HEK293 (cell line): ENCODE data around the gene STMN1.

ENCODE experiments used
- CTCF ChIA-PET: fragments of 350-600 bp; formaldehyde crosslinking; extraction: SDS; loops from one replicate; lab custom pipeline; 2021; ENCODE audit warnings: antibody characterized with exemption; lab: Yijun Ruan, JAX
- POLR2A ChIA-PET: fragments of 300-600 bp; formaldehyde crosslinking; extraction: SDS; loops from one replicate; lab custom pipeline; 2020; ENCODE audit warnings: antibody characterized with exemption, inconsistent platforms; lab: Yijun Ruan, JAX
- H3K27ac ChIP-seq: fragments of 200-500 bp; sonication (Bioruptor generic); 2 replicates; pipeline ENCODE4 v1.5.1; 2014; ENCODE audit warnings: low read depth, low read length, control low read depth, inconsistent platforms; ENCODE audit errors: extremely low read depth
- H3K36me3 ChIP-seq, 2 experiments: fragments of 200-500 bp in 1 of 2; sonication (Bioruptor generic) in 1 of 2; 1 replicate in 1 of 2; 2 replicates in 1 of 2; pipeline ENCODE4 v1.5.1; 2014 to 2017; ENCODE audit warnings: inconsistent platforms in 2 of 2, low read length in 2 of 2; ENCODE audit not compliant: control insufficient read depth in 2 of 2, insufficient read depth in 1 of 2
- H3K4me1 ChIP-seq: fragments of 200-500 bp; sonication (Bioruptor generic); 2 replicates; pipeline ENCODE4 v1.5.1; 2014; ENCODE audit warnings: mild to moderate bottlenecking, low read length, inconsistent platforms; ENCODE audit not compliant: control insufficient read depth, insufficient read depth
- H3K4me3 ChIP-seq: 2 replicates; pipeline ENCODE4 v1.5.1; 2011; ENCODE audit warnings: low read depth, mild to moderate bottlenecking, control low read depth, low read length, moderate library complexity
- H3K9me3 ChIP-seq: fragments of 200-500 bp; sonication (Bioruptor generic); 2 replicates; pipeline ENCODE4 v1.5.1; 2014; ENCODE audit warnings: low read depth, low read length, inconsistent platforms; ENCODE audit not compliant: control insufficient read depth, insufficient read depth
- MZF1 ChIP-seq: fragments of 450-650 bp; formaldehyde crosslinking; IDR thresholded peaks from 2 replicates; pipeline ENCODE4 v1.5.1; 2017; ENCODE audit warnings: missing biosample characterization, missing genetic modification characterization, borderline replicate concordance
- PRDM4 ChIP-seq: fragments of 450-650 bp; formaldehyde crosslinking; IDR thresholded peaks from 2 replicates; pipeline ENCODE4 v1.5.1; 2017; ENCODE audit warnings: missing biosample characterization, missing genetic modification characterization
- RBAK ChIP-seq: fragments of 450-650 bp; formaldehyde crosslinking; IDR thresholded peaks from 2 replicates; pipeline ENCODE4 v1.5.1; 2016; ENCODE audit warnings: missing biosample characterization, missing genetic modification characterization
- SP3 ChIP-seq: fragments of 450-650 bp; formaldehyde crosslinking; IDR thresholded peaks from 2 replicates; pipeline ENCODE4 v1.5.1; 2016; ENCODE audit warnings: missing biosample characterization, missing genetic modification characterization
- ZBTB26 ChIP-seq: fragments of 450-650 bp; formaldehyde crosslinking; optimal IDR thresholded peaks from 2 replicates; pipeline ENCODE3; 2016; ENCODE audit warnings: missing biosample characterization, mild to moderate bottlenecking, missing genetic modification characterization
- ZIC2 ChIP-seq: fragments of 450-650 bp; formaldehyde crosslinking; IDR thresholded peaks from 2 replicates; pipeline ENCODE4 v1.5.1; 2016; ENCODE audit warnings: missing biosample characterization, missing genetic modification characterization
- ZNF24 ChIP-seq: fragments of 450-650 bp; formaldehyde crosslinking; IDR thresholded peaks from 2 replicates; pipeline ENCODE4 v1.5.1; 2016; ENCODE audit warnings: missing biosample characterization, missing genetic modification characterization
- ZNF350 ChIP-seq: fragments of 450-650 bp; formaldehyde crosslinking; IDR thresholded peaks from 2 replicates; pipeline ENCODE4 v1.5.0; 2017; ENCODE audit warnings: missing biosample characterization, mild to moderate bottlenecking, missing genetic modification characterization
- ZNF530 ChIP-seq: fragments of 450-650 bp; formaldehyde crosslinking; IDR thresholded peaks from 2 replicates; pipeline ENCODE4 v1.5.1; 2016; ENCODE audit warnings: low read depth, missing biosample characterization, missing genetic modification characterization
- ZNF544 ChIP-seq: fragments of 450-650 bp; formaldehyde crosslinking; IDR thresholded peaks from 2 replicates; pipeline ENCODE4 v1.5.0; 2017; ENCODE audit warnings: missing biosample characterization, missing genetic modification characterization
- ZNF76 ChIP-seq: fragments of 450-650 bp; formaldehyde crosslinking; IDR thresholded peaks from 2 replicates; pipeline ENCODE4; 2016; ENCODE audit warnings: low read depth, missing biosample characterization, missing genetic modification characterization, borderline replicate concordance
- ZNF785 ChIP-seq: fragments of 450-650 bp; formaldehyde crosslinking; IDR thresholded peaks from 2 replicates; pipeline ENCODE4 v1.5.1; 2016; ENCODE audit warnings: missing biosample characterization, missing genetic modification characterization
- ZNF837 ChIP-seq: fragments of 450-650 bp; formaldehyde crosslinking; IDR thresholded peaks from 2 replicates; pipeline ENCODE4 v1.5.1; 2016; ENCODE audit warnings: missing biosample characterization, missing genetic modification characterization
- ZSCAN4 ChIP-seq: fragments of 450-650 bp; formaldehyde crosslinking; IDR thresholded peaks from 2 replicates; pipeline ENCODE4 v1.5.1; 2017; ENCODE audit warnings: missing biosample characterization, missing genetic modification characterization
- TF ChIP-seq, protein P1 (sequence below): fragments of 450-650 bp; formaldehyde crosslinking; IDR thresholded peaks from 2 replicates; pipeline ENCODE4 v1.5.1; 2016; ENCODE audit warnings: missing biosample characterization, missing genetic modification characterization, low read depth
- TF ChIP-seq, protein P2 (sequence below): fragments of 450-650 bp; formaldehyde crosslinking; IDR thresholded peaks from 2 replicates; pipeline ENCODE4 v1.5.1; 2016; ENCODE audit warnings: missing biosample characterization, missing genetic modification characterization
- TF ChIP-seq, protein P3 (sequence below): fragments of 450-650 bp; formaldehyde crosslinking; IDR thresholded peaks from 2 replicates; pipeline ENCODE4 v1.5.1; 2017; ENCODE audit warnings: missing biosample characterization, mild to moderate bottlenecking, missing genetic modification characterization, moderate library complexity

STMN1 gene

GRCh38 chr1:25927521-25928265, 21.5 kb upstream of the STMN1 start:
- ChIA-PET POLR2A (interaction anchor here (1.2 kb wide), 1 partner anchor 22 kb away, joined by 4 read pairs; no protein-coding TSS in a partner anchor), CTCF (interaction anchor here (0.5 kb wide), 1 partner anchor 70 kb away, joined by 3 read pairs; the partner anchor contains the start of gene PAFAH2)
- H3K4me1 ChIP-seq = 0 out of 2 replicates have a peak, but pooled peaks cover 4% of the 10 kb centered on the region
- no peak overlapping the region for H3K27ac ChIP-seq
- no peak overlapping the region for H3K4me3 ChIP-seq
- TF ChIP-seq PRDM4 (tag by site-specific recombination) (peak; percentile 48; the same call in 1 of the 2 replicates), ZNF785 (tag by site-specific recombination) (no peak)
- H3K36me3 ChIP-seq = no peaks in the 10 kb centered on the region
- H3K9me3 ChIP-seq = no peaks in the 10 kb centered on the region

DNA sequence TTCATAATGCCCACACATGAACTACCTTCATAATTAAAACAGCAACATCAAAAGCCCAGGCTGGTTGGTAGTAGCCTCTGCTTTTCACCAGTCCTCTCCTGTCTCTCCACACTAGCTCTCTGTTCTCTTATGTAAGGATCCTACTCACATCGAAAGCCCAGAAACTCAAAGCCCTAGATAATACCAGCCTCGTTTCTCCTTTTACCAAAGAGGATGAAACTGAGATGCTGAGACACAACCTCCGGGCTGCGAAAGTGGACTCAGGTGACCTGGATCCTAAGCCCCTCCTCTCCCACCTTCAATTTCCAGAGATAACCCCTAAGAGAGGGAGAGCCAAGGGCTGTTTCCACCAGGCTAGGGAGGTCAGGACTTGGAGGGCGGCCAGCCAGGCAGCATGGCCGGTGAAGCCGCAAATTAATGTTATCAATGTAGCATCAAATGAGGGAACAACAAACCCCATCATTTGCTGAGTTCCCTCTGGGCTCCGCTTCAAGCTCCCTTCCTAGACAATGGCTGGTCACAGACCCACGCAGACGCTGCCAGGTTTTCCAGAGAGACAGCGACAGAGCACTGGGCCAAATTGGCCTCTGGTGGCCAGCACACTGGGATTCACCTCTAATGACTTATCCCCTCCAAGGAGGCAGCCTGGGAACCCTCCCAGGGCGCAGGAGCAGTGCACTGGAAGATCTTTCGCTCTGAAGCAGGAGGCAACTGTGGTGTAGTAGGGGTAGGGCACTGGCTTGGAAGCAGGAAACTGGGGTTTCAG, 20.7 kb upstream of the STMN1 start:
- ChIA-PET CTCF (interaction anchor here (0.8 kb wide), 1 partner anchor 33 kb away, joined by 3 read pairs; no protein-coding TSS in a partner anchor), POLR2A (interaction anchor here (1.2 kb wide), 1 partner anchor 21 kb away, joined by 4 read pairs; no protein-coding TSS in a partner anchor)

DNA sequence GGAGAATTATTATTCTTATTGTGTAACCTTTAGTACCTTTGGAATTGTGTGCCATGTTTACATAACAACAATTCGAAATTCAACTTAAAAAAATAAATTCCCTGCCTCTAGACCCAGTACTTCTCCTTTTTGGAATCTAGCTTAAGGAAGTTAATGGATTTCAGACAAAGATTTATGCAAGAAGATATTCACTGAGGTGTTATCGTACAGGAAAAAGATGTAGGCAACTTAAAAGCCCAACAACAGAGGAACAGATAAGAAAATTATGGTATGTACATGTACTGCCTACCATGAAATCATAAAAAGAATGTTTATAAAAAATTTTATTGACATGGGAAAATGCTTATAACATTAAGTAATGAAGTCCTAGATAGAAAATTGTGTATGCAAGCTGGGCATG, 18.2 kb upstream of the STMN1 start:
- ChIA-PET CTCF (interaction anchor here (1.3 kb wide), 1 partner anchor 29 kb away, joined by 3 read pairs; no protein-coding TSS in a partner anchor), POLR2A (no interaction called here)
- no peak overlapping the region for H3K27ac ChIP-seq
- H3K4me1 ChIP-seq = peaks cover 8% of the 10 kb centered on the region; the same call in 1 of the 2 replicates
- H3K36me3 ChIP-seq = no peaks in the 10 kb centered on the region
- no peaks in the 10 kb centered on the region for H3K9me3 ChIP-seq
- no peak overlapping the region for H3K4me3 ChIP-seq
- TF ChIP-seq, protein P1, sequence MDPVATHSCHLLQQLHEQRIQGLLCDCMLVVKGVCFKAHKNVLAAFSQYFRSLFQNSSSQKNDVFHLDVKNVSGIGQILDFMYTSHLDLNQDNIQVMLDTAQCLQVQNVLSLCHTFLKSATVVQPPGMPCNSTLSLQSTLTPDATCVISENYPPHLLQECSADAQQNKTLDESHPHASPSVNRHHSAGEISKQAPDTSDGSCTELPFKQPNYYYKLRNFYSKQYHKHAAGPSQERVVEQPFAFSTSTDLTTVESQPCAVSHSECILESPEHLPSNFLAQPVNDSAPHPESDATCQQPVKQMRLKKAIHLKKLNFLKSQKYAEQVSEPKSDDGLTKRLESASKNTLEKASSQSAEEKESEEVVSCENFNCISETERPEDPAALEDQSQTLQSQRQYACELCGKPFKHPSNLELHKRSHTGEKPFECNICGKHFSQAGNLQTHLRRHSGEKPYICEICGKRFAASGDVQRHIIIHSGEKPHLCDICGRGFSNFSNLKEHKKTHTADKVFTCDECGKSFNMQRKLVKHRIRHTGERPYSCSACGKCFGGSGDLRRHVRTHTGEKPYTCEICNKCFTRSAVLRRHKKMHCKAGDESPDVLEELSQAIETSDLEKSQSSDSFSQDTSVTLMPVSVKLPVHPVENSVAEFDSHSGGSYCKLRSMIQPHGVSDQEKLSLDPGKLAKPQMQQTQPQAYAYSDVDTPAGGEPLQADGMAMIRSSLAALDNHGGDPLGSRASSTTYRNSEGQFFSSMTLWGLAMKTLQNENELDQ = no peak
- TF ChIP-seq, protein P2, sequence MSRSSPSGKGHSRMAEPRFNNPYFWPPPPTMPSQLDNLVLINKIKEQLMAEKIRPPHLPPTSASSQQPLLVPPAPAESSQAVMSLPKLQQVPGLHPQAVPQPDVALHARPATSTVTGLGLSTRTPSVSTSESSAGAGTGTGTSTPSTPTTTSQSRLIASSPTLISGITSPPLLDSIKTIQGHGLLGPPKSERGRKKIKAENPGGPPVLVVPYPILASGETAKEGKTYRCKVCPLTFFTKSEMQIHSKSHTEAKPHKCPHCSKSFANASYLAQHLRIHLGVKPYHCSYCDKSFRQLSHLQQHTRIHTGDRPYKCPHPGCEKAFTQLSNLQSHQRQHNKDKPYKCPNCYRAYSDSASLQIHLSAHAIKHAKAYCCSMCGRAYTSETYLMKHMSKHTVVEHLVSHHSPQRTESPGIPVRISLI = peak; percentile 75; the same call in 1 of the 2 replicates
- no peak for TF ChIP-seq ZIC2 (tag by site-specific recombination)
- TF ChIP-seq, protein P3, sequence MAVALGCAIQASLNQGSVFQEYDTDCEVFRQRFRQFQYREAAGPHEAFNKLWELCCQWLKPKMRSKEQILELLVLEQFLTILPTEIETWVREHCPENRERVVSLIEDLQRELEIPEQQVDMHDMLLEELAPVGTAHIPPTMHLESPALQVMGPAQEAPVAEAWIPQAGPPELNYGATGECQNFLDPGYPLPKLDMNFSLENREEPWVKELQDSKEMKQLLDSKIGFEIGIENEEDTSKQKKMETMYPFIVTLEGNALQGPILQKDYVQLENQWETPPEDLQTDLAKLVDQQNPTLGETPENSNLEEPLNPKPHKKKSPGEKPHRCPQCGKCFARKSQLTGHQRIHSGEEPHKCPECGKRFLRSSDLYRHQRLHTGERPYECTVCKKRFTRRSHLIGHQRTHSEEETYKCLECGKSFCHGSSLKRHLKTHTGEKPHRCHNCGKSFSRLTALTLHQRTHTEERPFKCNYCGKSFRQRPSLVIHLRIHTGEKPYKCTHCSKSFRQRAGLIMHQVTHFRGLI = 0 out of 2 replicates have a peak, but pooled peaks have one; percentile 23
- no peak for TF ChIP-seq ZNF350 (tag by site-specific recombination)
- no peak for TF ChIP-seq SP3
- no peak for TF ChIP-seq ZSCAN4

More for the DNA sequence above, 20.7 kb upstream of the STMN1 start:
- H3K4me1 ChIP-seq = peaks cover 6% of the 10 kb centered on the region; the same call in 1 of the 2 replicates
- no peak overlapping the region for H3K4me3 ChIP-seq
- H3K36me3 ChIP-seq = no peaks in the 10 kb centered on the region
- H3K9me3 ChIP-seq = no peaks in the 10 kb centered on the region
- TF ChIP-seq RBAK (tag by site-specific recombination) = no peak
- TF ChIP-seq ZBTB26 (tag by site-specific recombination) = no peak
- no peak for TF ChIP-seq ZNF544 (tag by site-specific recombination)
- TF ChIP-seq MZF1 (tag by site-specific recombination) = no peak
- TF ChIP-seq ZNF837 (tag by site-specific recombination) = no peak
- TF ChIP-seq, protein P3 = no peak
- TF ChIP-seq ZNF76 (tag by site-specific recombination) = no peak
- TF ChIP-seq ZNF530 (tag by site-specific recombination) = no peak
- no peak for TF ChIP-seq ZNF24 (tag by site-specific recombination)
- TF ChIP-seq, all 188 proteins: peak for 0
- H3K27ac ChIP-seq = no peak overlapping the region
